Fibroblast of lung (primary cell): Measurements from ENCODE around the gene TGIF2.

Experiments used
- EZH2 ChIP-seq: IDR thresholded peaks from 2 replicates; pipeline ENCODE4 v1.5.1; 2012; ENCODE audit warnings: low read length, control low read depth, mild to moderate bottlenecking; ENCODE audit errors: missing control alignments
- TF ChIP-seq, protein P1 (sequence below), 2 donors: IDR thresholded peaks in 1 of 2; conservative IDR thresholded peaks in 1 of 2; 1 replicate in 1 of 2; 2 replicates in 1 of 2; pipeline ENCODE4 v1.5.1; 2011 to 2012; ENCODE audit warnings: low read length in 2 of 2, control low read depth in 1 of 2, inconsistent platforms in 1 of 2, low read depth in 1 of 2, mild to moderate bottlenecking in 1 of 2

DNA sequence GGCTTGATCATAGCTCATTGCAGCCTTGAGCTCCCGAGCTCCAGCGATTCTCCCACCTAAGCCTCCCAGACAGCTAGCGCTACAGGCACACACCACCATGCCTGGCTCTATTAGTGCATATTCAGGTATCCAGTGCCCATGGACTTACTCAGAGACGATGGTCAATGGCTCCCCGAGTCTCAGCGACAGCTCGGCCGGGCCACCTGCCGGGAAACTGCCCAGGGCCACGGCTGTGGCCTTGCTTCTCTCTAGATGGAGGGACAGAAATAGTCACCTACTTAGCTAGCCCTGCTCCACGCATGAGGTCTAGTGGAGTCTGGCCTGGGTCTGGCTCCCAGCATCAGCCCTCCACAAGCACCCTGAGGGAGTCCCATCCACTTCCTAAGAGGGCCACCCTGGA lies 60.9 kb downstream of the TGIF2 start:
- TF ChIP-seq, protein P1, sequence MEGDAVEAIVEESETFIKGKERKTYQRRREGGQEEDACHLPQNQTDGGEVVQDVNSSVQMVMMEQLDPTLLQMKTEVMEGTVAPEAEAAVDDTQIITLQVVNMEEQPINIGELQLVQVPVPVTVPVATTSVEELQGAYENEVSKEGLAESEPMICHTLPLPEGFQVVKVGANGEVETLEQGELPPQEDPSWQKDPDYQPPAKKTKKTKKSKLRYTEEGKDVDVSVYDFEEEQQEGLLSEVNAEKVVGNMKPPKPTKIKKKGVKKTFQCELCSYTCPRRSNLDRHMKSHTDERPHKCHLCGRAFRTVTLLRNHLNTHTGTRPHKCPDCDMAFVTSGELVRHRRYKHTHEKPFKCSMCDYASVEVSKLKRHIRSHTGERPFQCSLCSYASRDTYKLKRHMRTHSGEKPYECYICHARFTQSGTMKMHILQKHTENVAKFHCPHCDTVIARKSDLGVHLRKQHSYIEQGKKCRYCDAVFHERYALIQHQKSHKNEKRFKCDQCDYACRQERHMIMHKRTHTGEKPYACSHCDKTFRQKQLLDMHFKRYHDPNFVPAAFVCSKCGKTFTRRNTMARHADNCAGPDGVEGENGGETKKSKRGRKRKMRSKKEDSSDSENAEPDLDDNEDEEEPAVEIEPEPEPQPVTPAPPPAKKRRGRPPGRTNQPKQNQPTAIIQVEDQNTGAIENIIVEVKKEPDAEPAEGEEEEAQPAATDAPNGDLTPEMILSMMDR (conservative IDR thresholded peaks at IDR 0.05 in 1 of 2, IDR thresholded peaks at IDR 0.05 in 1 of 2; ENCODE audit: low read depth in 1 of 2, low read length in 2 of 2) = no peak
- no peak for TF ChIP-seq EZH2
